Retinal pigment epithelial cell (primary cell): ENCODE data around the gene RIN3.
A peak's percentile ranks its signal among the peaks of the same experiment; 100 is the strongest.

Experiments
- DNase-seq: peaks from one replicate; pipeline ENCODE4 v3.0.0-alpha.2; 2010; ENCODE audit warnings: low read depth
- H3K4me3 ChIP-seq: 2 replicates; pipeline ENCODE4 v1.5.1; 2011; ENCODE audit warnings: mild to moderate bottlenecking, low read length, control low read depth, moderate library complexity
- CTCF ChIP-seq: conservative IDR thresholded peaks from 2 replicates; pipeline ENCODE4 v1.5.1; 2011; ENCODE audit warnings: low read depth, low read length, control low read depth, inconsistent platforms

The RIN3 gene

DNA sequence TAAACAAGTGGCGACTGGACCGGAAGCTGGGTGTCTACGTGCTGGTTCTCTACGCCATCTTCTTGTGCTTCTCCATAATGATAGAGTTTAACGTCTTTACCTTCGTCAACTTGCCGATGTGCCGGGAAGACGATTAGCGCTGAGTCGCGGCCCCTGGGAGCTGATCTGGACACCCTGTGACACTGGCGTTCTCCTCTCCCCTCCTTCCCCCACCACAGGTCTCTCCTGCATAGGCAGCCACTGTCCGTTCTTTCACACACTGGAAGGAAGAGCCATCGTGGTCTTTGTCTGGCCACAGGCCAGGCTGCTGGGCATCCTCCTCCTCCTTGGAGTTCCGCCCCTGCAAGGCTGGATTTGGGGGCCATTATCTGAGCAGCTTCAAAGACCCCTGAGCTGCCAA is 20.1 kb upstream of the RIN3 start:
- TF ChIP-seq CTCF = no peak
- no peak for DNase-seq
- H3K4me3 ChIP-seq = no peak overlapping the region

- no peak overlapping the region for H3K4me3 ChIP-seq
- no peak for DNase-seq
- no peak for TF ChIP-seq CTCF
These were observed 19.1 kb upstream of the RIN3 start for GRCh38 chr14:92494512-92494911.

DNA sequence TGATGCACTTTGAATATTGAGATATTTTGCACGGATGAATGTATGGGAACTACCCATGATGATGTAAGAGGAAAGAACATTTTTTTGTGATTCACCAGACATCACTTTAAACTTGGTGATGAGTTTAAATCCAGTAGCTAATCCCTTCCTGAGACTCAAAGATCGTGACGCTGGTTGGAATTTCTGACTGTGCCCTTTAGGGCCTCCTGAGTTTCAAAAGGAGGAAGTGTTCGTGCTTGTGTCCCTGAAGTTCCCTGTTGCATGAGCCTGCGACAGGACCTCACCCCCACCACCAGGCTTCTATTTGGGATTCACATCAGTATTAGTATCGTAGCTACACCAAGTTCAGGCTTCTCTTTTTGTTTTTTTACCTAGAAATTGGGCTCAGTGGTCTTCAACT is 18.6 kb upstream of the RIN3 start:
- no peak for TF ChIP-seq CTCF
- H3K4me3 ChIP-seq = no peak overlapping the region
- peak; percentile 72 for DNase-seq

DNA sequence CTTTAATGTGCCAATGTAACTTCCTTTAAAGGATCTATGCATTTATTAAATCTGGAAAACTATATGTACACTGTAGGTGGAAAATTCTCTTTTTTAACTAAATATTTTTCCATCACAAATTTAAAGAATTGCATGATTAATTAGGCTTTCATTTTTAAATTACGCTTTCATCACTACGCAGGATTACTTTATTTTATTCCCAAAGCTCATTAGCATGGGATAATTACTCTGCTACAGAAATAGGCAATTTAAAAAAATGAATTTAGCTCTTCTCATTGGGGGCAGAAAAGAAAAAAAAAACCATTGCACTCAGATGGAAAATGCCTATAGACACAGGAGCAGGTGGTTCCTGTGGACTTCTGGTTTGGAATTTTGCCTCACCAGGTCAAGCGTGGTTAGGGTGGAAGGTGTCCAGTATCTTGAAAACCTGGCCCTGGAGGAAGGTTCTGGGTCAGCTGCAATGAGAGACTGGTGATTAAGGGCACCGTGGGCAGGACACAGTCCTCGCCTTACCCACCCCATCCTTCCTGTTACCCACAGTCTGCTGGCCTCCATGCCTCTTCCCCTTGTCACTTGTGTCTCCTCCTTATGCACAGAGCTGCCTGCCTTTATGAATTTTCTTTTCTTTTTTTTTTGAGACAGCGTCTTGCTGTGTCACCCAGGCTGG is 17.3 kb upstream of the RIN3 start:
- no peak overlapping the region for H3K4me3 ChIP-seq
- TF ChIP-seq CTCF = no peak

DNA sequence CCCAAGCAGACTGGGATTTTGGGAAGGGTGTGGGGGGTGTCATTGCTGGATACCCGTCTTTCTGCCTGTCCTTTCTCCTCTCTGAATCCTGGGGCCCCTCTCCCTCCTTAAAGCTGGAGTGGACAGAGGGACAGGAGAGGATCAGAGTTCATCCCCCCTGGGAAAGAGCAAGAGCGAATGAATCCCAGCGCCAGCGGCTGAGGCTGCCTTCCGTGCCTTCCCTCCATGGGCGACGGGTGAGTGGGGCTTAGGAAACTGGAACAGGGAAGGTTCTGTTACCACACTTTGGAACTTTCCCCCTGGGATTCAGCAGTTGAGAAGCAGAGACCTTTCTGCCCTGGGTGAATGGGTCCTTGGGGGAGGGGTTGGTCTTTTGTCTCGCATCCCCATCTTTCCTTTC is 16.2 kb upstream of the RIN3 start:
- TF ChIP-seq CTCF = no peak
- H3K4me3 ChIP-seq = no peak overlapping the region
- no peak for DNase-seq

More for the DNA sequence above, 17.3 kb upstream of the RIN3 start:
- DNase-seq = no peak

- no peak for DNase-seq
- TF ChIP-seq CTCF = no peak
- H3K4me3 ChIP-seq = no peak overlapping the region
These were observed 14.3 kb upstream of the RIN3 start for GRCh38 chr14:92499234-92499633.

DNA sequence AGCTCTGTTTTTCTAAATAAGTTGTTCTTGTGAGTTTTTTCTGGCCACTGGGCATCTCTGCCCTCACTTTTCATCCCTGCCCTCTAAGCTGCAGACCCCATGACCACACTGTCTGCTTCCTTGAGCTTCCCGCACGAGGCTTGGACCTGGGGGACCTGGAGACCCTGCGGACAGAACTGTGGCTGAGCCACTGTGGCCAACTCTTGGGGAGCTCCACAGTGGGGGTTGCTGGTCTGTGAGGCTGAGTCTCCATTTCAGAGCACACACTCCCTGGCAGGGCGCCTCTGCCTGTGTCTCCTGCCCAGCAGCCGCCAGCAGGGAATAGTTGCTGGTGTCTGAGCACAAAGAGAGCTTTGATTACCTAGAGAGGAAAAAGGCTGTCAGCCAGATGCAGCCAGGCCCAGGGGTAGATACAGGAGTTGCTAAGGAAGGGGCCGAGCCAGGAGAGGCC is 13.1 kb upstream of the RIN3 start:
- TF ChIP-seq CTCF = no peak
- DNase-seq = no peak
- H3K4me3 ChIP-seq = no peak overlapping the region
